BLaER1 treated with 17β-estradiol and CSF1 and Interleukin-3, amounts not matched to agents 10 nM and 100 nM (cell line): Measurements from ENCODE around the gene ADAMTS2.

Experiments
- H3K27ac ChIP-seq, 11 experiments: shearing (Covaris generic); formaldehyde crosslinking; 2 replicates each; pipeline ENCODE4 v1.8.1; 2022
- H3K27me3 ChIP-seq, 11 experiments: shearing (Covaris generic); formaldehyde crosslinking; 2 replicates each; pipeline ENCODE4 v1.8.1; 2022
- H3K36me3 ChIP-seq, 11 experiments: shearing (Covaris generic); formaldehyde crosslinking; 2 replicates each; pipeline ENCODE4 v1.8.1; 2022
- H3K4me1 ChIP-seq, 10 experiments: shearing (Covaris generic); formaldehyde crosslinking; 2 replicates each; pipeline ENCODE4 v1.8.1; 2022
- H3K4me2 ChIP-seq, 11 experiments: shearing (Covaris generic); formaldehyde crosslinking; 2 replicates each; pipeline ENCODE4 v1.8.1; 2022
- H3K4me3 ChIP-seq, 10 experiments: shearing (Covaris generic); formaldehyde crosslinking; 2 replicates each; pipeline ENCODE4 v1.8.1; 2022
- H3K9ac ChIP-seq, 11 experiments: shearing (Covaris generic); formaldehyde crosslinking; 2 replicates each; pipeline ENCODE4 v1.8.1; 2022
- H3K9me3 ChIP-seq, 11 experiments: shearing (Covaris generic); formaldehyde crosslinking; replicated peaks in 1 of 11; 2 replicates each; pipeline ENCODE4 v1.8.1; 2022
- H4K20me1 ChIP-seq, 11 experiments: shearing (Covaris generic); formaldehyde crosslinking; 2 replicates each; pipeline ENCODE4 v1.8.1; 2022
- Cebpa-rat ChIP-seq, 11 experiments: shearing (Covaris generic); IDR thresholded peaks; 2 replicates each; pipeline ENCODE4 v1.8.1; 2022

The ADAMTS2 gene

DNA sequence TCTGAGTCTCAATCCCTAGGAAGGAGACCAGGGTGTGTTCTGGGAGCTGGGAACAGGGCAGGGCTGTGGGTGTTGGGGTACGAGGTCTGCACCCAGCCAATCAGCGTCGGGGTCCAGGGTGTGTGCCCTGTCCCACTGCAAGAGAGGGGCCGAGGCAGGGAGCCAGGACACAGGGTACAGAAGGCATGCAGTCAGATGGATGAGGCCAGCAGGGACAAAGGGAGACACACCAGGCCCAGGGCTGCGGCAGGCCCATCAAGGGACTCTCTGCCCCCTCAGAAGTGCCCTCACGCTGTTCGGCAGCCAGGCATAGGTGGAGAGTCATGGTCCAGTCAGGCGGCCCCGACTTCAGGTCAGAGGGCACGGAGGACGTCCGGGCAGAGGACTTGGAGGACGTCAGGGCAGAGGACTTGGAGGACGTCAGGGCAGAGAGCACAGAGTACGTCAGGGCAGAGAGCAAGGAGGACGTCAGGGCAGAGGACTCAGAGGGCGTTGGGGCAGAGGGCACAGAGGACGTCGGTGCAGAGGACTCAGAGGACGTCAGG, 28.8 kb upstream of the ADAMTS2 start:
- Histone ChIP-seq H3K36me3 (no peaks in the 10 kb centered on the region), H3K4me1 (peaks cover 0 to 4% (median 0%) of the 10 kb centered on the region in 10 experiments; a peak in 1 of 20 replicates), H3K4me3 (no peak overlapping the region), H3K9ac (no peak overlapping the region), H3K9me3 (no peaks in the 10 kb centered on the region), H3K27me3 (no peaks in the 10 kb centered on the region), H3K27ac (no peak overlapping the region), H3K4me2 (no peak overlapping the region), H4K20me1 (no peaks in the 10 kb centered on the region)
- TF ChIP-seq Cebpa-rat (IDR thresholded peaks at IDR 0.05): no peak

DNA sequence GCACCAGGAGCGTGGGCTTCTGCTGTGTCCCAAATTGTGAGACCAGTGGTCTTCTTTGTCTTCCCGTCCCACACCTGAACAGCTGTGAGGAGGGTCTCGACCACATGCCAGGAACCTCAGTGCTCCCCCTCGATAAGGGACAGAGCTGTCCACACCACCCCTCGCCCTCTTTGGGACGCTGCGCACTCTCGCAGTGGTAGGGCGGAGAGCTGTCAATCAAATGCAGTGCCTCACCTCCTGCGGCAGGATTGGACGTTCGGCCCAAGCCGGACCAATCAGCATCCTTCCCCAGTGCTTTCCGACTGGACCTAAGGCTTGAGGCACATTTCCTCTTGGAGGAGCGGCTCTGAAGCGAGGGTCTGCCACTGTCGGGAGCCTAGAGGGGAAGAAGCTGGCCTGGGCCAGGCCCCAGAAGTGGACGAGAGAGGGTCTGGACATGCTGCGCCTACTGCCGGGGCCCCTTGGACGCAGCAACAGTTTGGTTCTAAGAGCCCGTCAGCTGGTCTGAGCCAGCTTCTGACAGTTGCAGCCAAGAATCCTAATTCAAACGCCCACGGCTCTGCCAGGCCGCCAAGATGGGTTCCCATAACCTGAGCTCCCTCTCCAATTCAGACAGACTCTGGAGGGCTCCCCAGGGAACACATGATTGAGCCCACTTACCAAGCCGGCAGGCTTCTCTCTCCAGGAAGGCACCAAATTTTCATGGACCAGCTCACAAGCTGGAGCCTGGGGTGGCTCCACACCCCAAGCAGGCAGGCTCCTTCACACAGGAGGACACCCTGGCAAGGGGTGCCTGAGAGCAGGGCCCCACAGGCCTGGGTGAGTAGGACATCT, 28.1 kb upstream of the ADAMTS2 start:
- no peak overlapping the region for H3K9ac ChIP-seq
- TF ChIP-seq Cebpa-rat (IDR thresholded peaks at IDR 0.05): no peak
- no peaks in the 10 kb centered on the region for H3K27me3 ChIP-seq
- no peaks in the 10 kb centered on the region for H3K9me3 ChIP-seq
- H3K36me3 ChIP-seq: no peaks in the 10 kb centered on the region
- H3K4me2 ChIP-seq: no peak overlapping the region
- no peaks in the 10 kb centered on the region for H4K20me1 ChIP-seq
- peaks cover 0 to 4% (median 0%) of the 10 kb centered on the region in 10 experiments; a peak in 1 of 20 replicates for H3K4me1 ChIP-seq
- no peak overlapping the region for H3K4me3 ChIP-seq
- no peak overlapping the region for H3K27ac ChIP-seq

DNA sequence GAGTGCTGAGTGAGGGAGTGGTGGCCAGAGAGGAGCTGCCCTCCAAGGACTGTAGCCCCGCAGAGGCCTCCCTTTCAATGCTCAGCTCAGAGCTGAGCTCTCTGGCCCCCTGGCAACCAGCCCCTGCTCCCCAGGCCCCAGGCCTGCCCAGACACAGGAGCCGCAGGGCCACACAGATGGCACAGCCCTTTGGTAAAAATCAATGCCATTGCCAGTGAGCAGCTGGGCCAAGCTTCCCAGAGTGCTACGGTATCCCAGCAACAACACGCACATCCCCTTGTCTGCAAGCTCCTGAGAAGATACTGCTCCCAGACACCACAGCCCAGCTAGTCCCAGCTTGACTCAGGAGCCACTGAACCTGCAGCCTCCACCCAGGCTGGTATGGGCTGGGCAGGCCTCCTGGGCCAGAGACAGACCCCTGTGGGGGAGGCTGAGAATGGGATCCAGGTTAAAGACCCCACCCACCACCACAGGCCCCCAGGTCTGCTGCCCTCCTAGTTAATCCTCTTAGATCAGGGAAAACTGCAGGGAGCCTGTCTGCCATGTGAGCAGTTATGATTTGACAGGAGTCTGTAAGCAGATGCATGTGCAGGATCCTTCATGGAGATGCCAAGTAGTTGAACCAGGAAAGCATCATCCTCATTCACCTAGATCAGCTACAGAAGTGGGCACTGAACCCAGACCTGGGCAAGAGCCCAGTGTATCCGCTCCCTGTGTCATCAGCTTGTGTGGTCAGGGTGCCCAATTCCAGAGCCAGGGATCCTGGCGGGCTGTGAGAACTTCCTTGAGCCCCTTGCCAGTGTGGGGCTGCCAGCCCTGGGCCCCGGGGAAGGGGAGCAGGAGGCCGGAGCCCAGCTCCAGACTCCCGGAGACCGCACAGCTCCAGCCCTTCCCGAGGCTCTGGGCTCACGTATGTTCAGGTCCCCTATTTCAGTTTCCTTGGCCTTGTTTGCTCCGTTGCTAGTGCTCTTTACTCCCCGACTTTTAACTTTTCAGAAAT, 26.7 kb upstream of the ADAMTS2 start:
- Histone ChIP-seq H3K9ac (no peak overlapping the region), H3K4me2 (no peak overlapping the region), H3K27ac (no peak overlapping the region), H3K27me3 (no peaks in the 10 kb centered on the region), H3K36me3 (no peaks in the 10 kb centered on the region), H3K4me3 (no peak overlapping the region), H3K9me3 (no peaks in the 10 kb centered on the region), H4K20me1 (no peaks in the 10 kb centered on the region), H3K4me1 (peaks cover 0 to 4% (median 0%) of the 10 kb centered on the region in 10 experiments; a peak in 1 of 20 replicates)
- TF ChIP-seq Cebpa-rat (IDR thresholded peaks at IDR 0.05): no peak

DNA sequence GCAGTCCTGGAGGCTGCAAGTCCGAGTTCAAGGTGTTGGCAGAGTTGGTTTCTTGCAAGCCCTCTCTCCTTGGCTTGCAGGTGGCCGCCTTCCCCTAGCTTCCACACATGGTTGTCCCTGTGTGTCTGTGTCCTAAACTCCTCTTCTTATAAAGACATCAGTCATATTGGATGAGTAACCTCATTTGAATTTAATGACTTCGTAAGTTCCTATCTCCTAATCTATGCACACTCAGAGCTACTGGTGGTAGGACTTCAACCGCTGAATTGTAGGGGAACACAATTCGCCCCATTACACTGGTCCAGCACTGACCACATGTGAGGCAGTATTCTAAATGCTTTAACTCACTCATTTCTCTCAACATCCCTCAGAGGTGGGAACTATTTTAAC, 25.9 kb upstream of the ADAMTS2 start:
- Histone ChIP-seq H3K4me1 (peaks cover 0 to 4% (median 0%) of the 10 kb centered on the region in 10 experiments; a peak in 1 of 20 replicates), H3K27ac (no peak overlapping the region), H3K27me3 (no peaks in the 10 kb centered on the region), H3K36me3 (no peaks in the 10 kb centered on the region), H4K20me1 (no peaks in the 10 kb centered on the region), H3K4me2 (no peak overlapping the region), H3K9me3 (no peaks in the 10 kb centered on the region), H3K4me3 (no peak overlapping the region), H3K9ac (no peak overlapping the region)
- TF ChIP-seq Cebpa-rat (IDR thresholded peaks at IDR 0.05): no peak

DNA sequence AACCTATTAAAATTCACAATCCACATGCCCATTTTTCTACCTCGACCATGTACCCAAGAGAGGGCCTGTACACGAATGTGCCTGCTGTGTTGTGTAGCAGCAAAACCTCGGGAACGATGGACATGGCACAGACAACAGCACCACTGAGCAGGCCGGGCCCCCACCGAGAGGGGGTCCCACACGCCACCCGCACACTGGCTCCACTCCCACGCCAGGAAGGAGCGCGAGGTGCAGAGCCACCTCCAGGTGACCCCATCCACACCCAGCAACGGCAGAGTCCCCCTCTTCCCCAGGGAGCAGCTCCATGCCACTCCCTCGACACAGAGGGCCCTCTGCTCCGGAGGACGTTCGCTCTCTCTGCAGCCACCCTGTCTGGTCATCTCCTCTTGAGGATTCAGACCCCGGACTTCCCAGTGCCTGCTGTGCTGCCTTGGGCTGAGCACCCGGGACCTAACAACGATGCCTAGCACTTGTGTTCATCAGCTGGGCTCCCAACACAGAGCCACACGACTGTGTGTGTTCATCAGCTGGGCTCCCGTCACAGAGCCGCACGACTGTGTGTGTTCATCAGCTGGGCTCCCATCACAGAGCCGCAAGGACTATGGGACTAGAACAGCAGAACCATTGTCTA, 25.3 kb upstream of the ADAMTS2 start:
- Histone ChIP-seq H3K4me1 (peaks cover 0 to 4% (median 0%) of the 10 kb centered on the region in 10 experiments; a peak in 1 of 20 replicates), H3K9me3 (no peaks in the 10 kb centered on the region), H3K4me2 (no peak overlapping the region), H3K9ac (no peak overlapping the region), H3K4me3 (no peak overlapping the region), H4K20me1 (no peaks in the 10 kb centered on the region), H3K27me3 (no peaks in the 10 kb centered on the region), H3K36me3 (no peaks in the 10 kb centered on the region), H3K27ac (no peak overlapping the region)
- TF ChIP-seq Cebpa-rat (IDR thresholded peaks at IDR 0.05): no peak

DNA sequence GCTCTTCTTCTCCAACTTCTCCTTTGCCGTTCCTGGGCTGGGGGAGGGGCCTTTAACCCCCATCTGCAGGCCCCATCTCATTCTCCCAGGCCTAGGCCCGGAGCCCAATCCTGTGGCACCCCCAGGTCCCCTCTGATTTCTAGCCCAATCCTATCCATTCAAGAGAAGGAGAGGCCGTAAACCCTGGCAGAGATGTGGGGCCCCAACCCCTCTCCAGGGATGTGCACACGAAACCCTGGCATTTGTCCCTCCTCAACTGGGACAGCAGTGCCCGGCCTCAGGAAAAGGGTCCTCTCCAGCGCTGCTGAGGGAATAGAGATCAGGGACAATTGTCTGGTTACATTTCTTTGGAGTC, 24.2 kb upstream of the ADAMTS2 start:
- no peak for TF ChIP-seq Cebpa-rat (IDR thresholded peaks at IDR 0.05)
- no peaks in the 10 kb centered on the region for H4K20me1 ChIP-seq
- no peaks in the 10 kb centered on the region for H3K9me3 ChIP-seq
- no peaks in the 10 kb centered on the region for H3K27me3 ChIP-seq
- H3K9ac ChIP-seq: no peak overlapping the region
- no peak overlapping the region for H3K27ac ChIP-seq
- no peak overlapping the region for H3K4me2 ChIP-seq
- H3K4me1 ChIP-seq: no peaks in the 10 kb centered on the region
- no peaks in the 10 kb centered on the region for H3K36me3 ChIP-seq
- H3K4me3 ChIP-seq: no peak overlapping the region

DNA sequence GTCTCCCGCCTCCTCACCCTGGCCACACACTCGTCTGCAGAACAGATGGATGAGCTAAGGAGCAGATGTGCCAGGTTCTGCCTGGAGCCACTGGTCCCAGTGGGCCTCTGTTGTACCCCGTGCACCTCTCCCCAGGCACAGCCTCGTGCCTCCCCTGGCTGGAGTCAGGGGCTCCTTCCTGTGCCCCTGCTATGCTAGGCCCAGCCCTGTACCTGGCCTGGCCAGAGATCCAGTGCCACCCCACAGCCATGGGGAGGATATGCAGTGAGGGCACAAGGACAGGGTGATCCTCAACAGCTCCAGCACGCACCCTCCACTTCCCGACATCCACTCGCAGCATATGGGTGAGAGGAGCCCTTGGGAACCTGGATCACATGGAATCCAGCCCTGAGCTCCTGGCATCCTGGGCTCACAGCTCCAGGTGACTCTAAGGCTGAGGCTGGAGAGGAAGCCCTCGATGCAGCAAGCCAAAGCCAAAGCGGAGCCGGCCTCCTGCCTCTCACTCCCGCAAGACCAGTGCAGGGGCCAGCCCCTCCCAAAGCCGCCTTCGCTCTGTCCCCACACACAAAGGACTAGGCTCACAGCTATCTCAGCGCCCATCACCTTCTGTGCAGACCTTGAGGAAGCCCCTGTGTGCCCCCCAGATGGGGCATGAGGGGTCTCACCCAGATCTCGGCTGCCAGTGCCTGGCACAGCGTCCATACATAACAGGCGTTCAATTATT, 23.7 kb upstream of the ADAMTS2 start:
- Histone ChIP-seq H3K27ac (no peak overlapping the region), H4K20me1 (no peaks in the 10 kb centered on the region), H3K4me2 (no peak overlapping the region), H3K27me3 (no peaks in the 10 kb centered on the region), H3K4me1 (no peaks in the 10 kb centered on the region), H3K9ac (no peak overlapping the region), H3K4me3 (no peak overlapping the region), H3K9me3 (no peaks in the 10 kb centered on the region), H3K36me3 (no peaks in the 10 kb centered on the region)
- no peak for TF ChIP-seq Cebpa-rat (IDR thresholded peaks at IDR 0.05)

DNA sequence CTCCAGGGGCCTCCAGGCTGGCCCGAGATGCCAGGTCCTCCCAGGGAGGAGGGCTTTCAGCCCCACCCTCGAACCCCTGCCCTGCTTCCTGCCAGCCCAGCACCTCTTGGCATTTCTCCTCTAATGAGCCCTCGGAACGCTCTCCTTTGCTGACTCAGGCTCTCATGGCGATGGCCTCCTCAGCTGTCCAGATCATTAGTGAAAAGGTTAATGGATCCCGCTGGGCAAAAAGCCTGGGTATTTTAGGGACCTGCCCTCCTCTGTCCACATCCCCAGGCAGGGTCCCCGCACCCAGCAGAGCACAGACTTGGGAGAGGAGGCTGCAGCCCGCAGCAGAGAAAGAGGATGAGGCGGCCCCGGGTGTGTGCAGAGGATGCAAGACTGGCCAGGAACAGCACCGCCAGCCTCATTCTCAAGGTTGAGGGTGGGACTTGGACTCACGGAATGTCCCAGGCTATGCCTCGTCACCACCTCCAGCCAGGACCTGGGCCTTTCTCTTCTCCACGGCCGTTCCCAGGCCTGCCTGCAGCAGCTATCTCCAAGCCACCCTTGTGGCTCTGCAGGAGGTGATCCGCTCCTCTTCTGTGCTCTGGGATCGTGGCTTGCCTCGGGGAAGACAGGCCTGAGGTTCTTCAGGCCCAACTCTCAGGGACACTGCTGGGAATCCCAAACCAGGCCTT, 23.0 kb upstream of the ADAMTS2 start:
- TF ChIP-seq Cebpa-rat (IDR thresholded peaks at IDR 0.05): no peak

More for the DNA sequence above, 23.0 kb upstream of the ADAMTS2 start:
- no peaks in the 10 kb centered on the region for H3K27me3 ChIP-seq
- peaks cover 0 to 7% (median 3%) of the 10 kb centered on the region in 11 experiments; a peak in 5 of 22 replicates for H3K9me3 ChIP-seq
- H3K4me1 ChIP-seq: no peaks in the 10 kb centered on the region
- H3K36me3 ChIP-seq: no peaks in the 10 kb centered on the region
- no peaks in the 10 kb centered on the region for H4K20me1 ChIP-seq
- H3K4me2 ChIP-seq: no peak overlapping the region
- no peak overlapping the region for H3K9ac ChIP-seq
- H3K4me3 ChIP-seq: no peak overlapping the region
- no peak overlapping the region for H3K27ac ChIP-seq
